ENCODE results near the gene CDS2. TPM values are rescaled to one million over a fixed set of nuclear protein-coding genes. Genes with fewer than 3 reads are reported as not detected.
A peak's percentile ranks its signal among the peaks of the same experiment; 100 is the strongest.

The CDS2 gene
- total and polyA plus RNA-seq, 2 of the 13 experiments (the other 11 are each of a cell fraction or from before 2014, with no cell fraction given): 81.3 to 153 TPM

DNA sequence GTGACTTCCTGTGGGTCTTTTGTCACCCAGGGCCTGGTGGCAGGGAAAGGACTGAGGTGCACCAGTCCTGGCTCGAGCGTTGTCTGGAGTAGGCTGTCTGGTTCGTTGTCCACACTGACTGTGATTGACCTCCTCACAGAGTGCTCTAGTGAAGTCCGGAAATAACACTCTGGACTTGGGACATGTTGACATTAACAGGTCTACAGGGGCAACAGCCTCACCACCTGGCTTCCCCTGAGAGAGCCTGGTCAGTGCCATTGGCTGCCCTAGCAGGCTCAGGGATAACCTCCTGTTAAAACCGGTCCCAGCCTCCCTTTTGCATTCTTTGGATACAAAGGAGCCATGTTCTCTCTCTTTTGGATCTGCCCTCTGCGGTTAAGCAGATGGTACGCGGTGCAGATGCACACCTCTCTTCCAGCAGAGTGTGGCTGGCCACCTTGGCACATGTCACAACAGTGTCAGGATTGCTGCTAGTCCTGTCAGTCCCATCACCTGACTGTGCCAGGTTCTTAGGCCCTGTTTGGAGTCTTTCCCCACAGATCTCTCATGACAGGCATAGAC is 46.2 kb downstream of the CDS2 start (continued):
- TF ChIP-seq, protein P1, sequence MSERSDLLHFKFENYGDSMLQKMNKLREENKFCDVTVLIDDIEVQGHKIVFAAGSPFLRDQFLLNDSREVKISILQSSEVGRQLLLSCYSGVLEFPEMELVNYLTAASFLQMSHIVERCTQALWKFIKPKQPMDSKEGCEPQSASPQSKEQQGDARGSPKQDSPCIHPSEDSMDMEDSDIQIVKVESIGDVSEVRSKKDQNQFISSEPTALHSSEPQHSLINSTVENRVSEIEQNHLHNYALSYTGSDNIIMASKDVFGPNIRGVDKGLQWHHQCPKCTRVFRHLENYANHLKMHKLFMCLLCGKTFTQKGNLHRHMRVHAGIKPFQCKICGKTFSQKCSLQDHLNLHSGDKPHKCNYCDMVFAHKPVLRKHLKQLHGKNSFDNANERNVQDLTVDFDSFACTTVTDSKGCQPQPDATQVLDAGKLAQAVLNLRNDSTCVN (CRISPR knock-in tag; IDR thresholded peaks at IDR 0.05; ENCODE audit: borderline replicate concordance): peak; percentile 94
- TF ChIP-seq THYN1 (CRISPR knock-in tag; IDR thresholded peaks at IDR 0.05; ENCODE audit: borderline replicate concordance, low read depth) (0 out of 2 replicates have a peak, but pooled peaks have one; percentile 37), SIN3A (IDR thresholded peaks at IDR 0.05; ENCODE audit: borderline replicate concordance, low read depth, low read length) (0 out of 2 replicates have a peak, but pooled peaks have one; percentile 23), RNF2 (conservative IDR thresholded peaks at IDR 0.05; ENCODE audit: low read depth) (no peak), THAP11 (CRISPR knock-in tag; IDR thresholded peaks at IDR 0.05) (peak; percentile 36; the same call in 1 of the 2 replicates), CEBPG (CRISPR knock-in tag; IDR thresholded peaks at IDR 0.05) (peak; percentile 57), RARA (CRISPR knock-in tag; IDR thresholded peaks at IDR 0.05) (peak; percentile 94), NFIC (IDR thresholded peaks at IDR 0.05; ENCODE audit: low read length) (no peak), ZNF432 (CRISPR knock-in tag; IDR thresholded peaks at IDR 0.05; ENCODE audit: borderline replicate concordance) (no peak), ZNF124 (CRISPR knock-in tag; IDR thresholded peaks at IDR 0.05) (0 out of 2 replicates have a peak, but pooled peaks have one; percentile 54), MIXL1 (CRISPR knock-in tag; IDR thresholded peaks at IDR 0.05) (peak; percentile 93), MBNL3 (CRISPR knock-in tag; conservative IDR thresholded peaks at IDR 0.05) (no peak), SP140L (CRISPR knock-in tag; IDR thresholded peaks at IDR 0.05; ENCODE audit: borderline replicate concordance) (no peak), ZNF431 (CRISPR knock-in tag; IDR thresholded peaks at IDR 0.05; ENCODE audit: borderline replicate concordance, low read depth) (no peak), ZNF34 (CRISPR knock-in tag; IDR thresholded peaks at IDR 0.05; ENCODE audit: borderline replicate concordance) (no peak), POLR2G (IDR thresholded peaks at IDR 0.05; ENCODE audit: low read depth, low read length) (no peak), STAT5B (CRISPR knock-in tag; IDR thresholded peaks at IDR 0.05) (no peak)
- TF ChIP-seq, protein P2, sequence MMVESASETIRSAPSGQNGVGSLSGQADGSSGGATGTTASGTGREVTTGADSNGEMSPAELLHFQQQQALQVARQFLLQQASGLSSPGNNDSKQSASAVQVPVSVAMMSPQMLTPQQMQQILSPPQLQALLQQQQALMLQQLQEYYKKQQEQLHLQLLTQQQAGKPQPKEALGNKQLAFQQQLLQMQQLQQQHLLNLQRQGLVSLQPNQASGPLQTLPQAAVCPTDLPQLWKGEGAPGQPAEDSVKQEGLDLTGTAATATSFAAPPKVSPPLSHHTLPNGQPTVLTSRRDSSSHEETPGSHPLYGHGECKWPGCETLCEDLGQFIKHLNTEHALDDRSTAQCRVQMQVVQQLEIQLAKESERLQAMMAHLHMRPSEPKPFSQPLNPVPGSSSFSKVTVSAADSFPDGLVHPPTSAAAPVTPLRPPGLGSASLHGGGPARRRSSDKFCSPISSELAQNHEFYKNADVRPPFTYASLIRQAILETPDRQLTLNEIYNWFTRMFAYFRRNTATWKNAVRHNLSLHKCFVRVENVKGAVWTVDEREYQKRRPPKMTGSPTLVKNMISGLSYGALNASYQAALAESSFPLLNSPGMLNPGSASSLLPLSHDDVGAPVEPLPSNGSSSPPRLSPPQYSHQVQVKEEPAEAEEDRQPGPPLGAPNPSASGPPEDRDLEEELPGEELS (CRISPR knock-in tag; IDR thresholded peaks at IDR 0.05): no peak
- TF ChIP-seq, protein P3, sequence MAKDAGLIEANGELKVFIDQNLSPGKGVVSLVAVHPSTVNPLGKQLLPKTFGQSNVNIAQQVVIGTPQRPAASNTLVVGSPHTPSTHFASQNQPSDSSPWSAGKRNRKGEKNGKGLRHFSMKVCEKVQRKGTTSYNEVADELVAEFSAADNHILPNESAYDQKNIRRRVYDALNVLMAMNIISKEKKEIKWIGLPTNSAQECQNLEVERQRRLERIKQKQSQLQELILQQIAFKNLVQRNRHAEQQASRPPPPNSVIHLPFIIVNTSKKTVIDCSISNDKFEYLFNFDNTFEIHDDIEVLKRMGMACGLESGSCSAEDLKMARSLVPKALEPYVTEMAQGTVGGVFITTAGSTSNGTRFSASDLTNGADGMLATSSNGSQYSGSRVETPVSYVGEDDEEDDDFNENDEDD (CRISPR knock-in tag; IDR thresholded peaks at IDR 0.05; ENCODE audit: borderline replicate concordance): no peak
- TF ChIP-seq, protein P4, sequence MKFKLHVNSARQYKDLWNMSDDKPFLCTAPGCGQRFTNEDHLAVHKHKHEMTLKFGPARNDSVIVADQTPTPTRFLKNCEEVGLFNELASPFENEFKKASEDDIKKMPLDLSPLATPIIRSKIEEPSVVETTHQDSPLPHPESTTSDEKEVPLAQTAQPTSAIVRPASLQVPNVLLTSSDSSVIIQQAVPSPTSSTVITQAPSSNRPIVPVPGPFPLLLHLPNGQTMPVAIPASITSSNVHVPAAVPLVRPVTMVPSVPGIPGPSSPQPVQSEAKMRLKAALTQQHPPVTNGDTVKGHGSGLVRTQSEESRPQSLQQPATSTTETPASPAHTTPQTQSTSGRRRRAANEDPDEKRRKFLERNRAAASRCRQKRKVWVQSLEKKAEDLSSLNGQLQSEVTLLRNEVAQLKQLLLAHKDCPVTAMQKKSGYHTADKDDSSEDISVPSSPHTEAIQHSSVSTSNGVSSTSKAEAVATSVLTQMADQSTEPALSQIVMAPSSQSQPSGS (CRISPR knock-in tag; IDR thresholded peaks at IDR 0.05): no peak
- TF ChIP-seq, protein P5, sequence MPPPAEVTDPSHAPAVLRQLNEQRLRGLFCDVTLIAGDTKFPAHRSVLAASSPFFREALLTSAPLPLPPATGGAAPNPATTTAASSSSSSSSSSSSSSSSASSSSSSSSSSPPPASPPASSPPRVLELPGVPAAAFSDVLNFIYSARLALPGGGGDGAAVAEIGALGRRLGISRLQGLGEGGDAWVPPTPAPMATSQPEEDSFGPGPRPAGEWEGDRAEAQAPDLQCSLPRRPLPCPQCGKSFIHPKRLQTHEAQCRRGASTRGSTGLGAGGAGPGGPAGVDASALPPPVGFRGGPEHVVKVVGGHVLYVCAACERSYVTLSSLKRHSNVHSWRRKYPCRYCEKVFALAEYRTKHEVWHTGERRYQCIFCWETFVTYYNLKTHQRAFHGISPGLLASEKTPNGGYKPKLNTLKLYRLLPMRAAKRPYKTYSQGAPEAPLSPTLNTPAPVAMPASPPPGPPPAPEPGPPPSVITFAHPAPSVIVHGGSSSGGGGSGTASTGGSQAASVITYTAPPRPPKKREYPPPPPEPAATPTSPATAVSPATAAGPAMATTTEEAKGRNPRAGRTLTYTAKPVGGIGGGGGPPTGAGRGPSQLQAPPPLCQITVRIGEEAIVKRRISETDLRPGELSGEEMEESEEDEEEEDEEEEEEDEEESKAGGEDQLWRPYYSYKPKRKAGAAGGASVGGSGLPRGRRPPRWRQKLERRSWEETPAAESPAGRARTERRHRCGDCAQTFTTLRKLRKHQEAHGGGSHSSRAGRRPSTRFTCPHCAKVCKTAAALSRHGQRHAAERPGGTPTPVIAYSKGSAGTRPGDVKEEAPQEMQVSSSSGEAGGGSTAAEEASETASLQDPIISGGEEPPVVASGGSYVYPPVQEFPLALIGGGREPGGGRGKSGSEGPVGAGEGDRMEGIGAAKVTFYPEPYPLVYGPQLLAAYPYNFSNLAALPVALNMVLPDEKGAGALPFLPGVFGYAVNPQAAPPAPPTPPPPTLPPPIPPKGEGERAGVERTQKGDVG (CRISPR knock-in tag; IDR thresholded peaks at IDR 0.05; ENCODE audit: borderline replicate concordance): no peak

Data from HepG2 (cell line).